GM21825 (cell line): ENCODE data around the gene SF3B1.
"Not testable (repeated sequence)": the region's sequence is repeated elsewhere in the genome, so short reads cannot be mapped to it uniquely, and the experiment has no call there.

ENCODE experiments used
- ATAC-seq: cut with Tn5 transposase; IDR thresholded peaks from one replicate; pipeline ENCODE4 v1.9.1; 2021; ENCODE audit warnings: mild to moderate bottlenecking, moderate library complexity; ENCODE audit not compliant: unreplicated experiment

SF3B1 gene

GRCh38 chr2:197383825-197384224 is 51.0 kb downstream of the SF3B1 start:
- ATAC-seq = no peak

GRCh38 chr2:197381641-197382040 is 53.2 kb downstream of the SF3B1 start:
- ATAC-seq = no peak

DNA sequence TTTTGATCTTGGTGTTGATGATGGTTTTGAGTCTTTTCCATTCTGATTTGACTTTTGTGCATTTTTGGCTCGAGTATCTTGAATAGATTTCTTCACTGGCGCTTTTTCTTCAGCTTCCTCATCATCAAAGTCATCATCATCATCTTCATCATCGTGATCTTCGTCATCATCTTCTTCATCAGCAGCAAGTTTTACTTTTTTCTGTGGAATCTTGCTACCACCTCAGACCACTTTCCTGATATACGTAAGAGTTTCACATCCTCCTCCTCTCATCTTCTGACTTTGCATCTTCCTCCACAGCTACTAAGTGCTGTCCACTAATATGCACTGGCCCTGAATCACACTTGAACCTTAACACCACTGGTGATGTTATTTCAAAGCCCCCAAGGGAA is 54.9 kb downstream of the SF3B1 start:
- ATAC-seq = not testable (repeated sequence)

DNA sequence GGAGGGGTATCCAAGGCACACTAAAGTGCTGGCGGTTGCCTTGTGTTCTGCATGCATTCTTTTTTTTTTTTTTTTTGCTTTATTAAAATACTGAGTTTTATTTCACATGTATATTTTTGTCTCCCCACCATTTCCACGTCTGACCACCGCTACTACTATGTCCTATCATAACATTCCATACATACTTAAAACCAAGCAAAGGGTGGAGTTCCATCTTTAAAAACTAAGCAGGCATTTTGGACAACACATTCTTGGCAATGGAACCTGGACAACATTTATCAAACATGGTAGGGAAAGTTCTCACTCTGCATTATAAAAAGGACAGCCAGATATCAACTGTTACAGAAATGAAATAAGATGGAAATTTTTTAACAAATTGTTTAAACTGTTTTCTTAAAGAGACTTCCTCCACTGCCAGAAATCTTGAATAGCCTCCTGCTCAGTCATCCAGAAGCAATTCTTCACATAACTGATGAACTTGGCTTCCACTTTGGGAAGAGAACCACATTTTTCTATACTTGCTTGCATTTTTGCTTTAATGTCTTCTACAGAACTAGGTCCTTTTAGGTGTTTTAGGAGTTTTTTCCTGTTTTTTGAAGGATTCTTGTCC is 55.4 kb downstream of the SF3B1 start:
- not testable (repeated sequence) for ATAC-seq

- no peak for ATAC-seq
These were observed 56.1 kb downstream of the SF3B1 start for GRCh38 chr2:197378494-197379307.

DNA sequence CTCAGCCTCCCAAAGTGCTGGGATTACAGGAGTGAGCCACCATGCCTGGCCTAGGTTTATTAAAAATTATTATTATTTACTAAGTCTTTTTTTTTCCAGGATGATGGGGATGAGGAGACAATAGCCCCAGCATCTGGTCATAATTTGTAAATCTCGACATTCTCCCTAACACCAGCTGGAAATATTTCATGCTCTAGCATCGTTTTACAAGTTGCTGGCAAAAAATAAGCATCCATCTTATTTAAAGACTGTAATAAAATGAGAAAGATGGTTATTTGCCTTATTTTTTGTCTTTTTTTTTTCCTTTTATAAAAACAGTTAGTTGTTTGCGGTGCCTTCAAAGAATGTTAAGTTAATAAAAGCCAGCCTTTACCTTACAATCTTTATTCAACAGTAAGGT is 56.7 kb downstream of the SF3B1 start:
- no peak for ATAC-seq

DNA sequence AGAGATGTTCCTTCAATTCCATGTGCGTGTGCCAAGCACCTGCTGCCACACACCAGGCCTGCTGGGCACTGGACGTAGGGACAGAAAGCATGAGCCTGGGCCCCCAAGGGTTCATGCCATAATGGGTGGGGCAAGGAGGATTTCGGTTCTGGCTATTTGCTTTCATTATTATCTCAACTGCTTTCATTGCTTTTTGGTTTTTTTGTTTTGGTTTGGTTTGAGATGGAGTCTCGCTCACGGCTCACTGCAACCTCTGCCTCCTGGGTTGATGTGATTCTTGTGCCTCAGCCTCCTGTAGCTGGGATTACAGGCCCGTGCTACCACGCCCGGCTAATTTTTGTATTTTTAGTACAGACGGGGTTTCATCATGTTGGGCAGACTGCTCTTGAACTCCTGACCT is 57.2 kb downstream of the SF3B1 start:
- ATAC-seq = no peak

GRCh38 chr2:197372592-197372991 is 62.2 kb downstream of the SF3B1 start:
- ATAC-seq = no peak

- not testable (repeated sequence) for ATAC-seq
These were observed 64.2 kb downstream of the SF3B1 start for GRCh38 chr2:197370664-197371063.

- no peak for ATAC-seq
These were observed 64.9 kb downstream of the SF3B1 start for GRCh38 chr2:197369933-197370320.

- ATAC-seq = no peak
These were observed 65.4 kb downstream of the SF3B1 start for GRCh38 chr2:197369228-197369932.

GRCh38 chr2:197368412-197368811 is 66.4 kb downstream of the SF3B1 start:
- no peak for ATAC-seq

GRCh38 chr2:197363998-197364397 is 70.8 kb downstream of the SF3B1 start:
- no peak for ATAC-seq

GRCh38 chr2:197360744-197361156 is 74.1 kb downstream of the SF3B1 start:
- ATAC-seq = peak; percentile 50

GRCh38 chr2:197359859-197360258 is 75.0 kb downstream of the SF3B1 start:
- no peak for ATAC-seq

DNA sequence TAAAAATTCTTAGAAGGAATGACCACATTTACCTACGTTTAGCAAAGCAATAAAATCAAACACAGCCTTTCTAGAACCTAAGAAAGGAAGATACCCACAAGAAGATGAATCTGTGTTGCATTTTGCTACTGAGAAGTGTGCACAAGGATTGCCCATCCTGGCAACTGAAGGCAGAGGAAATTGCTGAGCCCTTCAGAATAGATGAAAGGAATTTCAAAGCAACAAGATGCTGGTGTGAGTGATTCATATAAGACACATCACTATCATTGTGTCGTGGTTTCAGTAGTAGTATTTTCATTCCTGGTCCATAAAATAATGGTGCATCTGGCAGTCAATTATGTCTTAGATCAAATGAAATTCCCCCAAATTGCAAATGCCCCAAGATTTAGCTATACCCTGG is 75.9 kb downstream of the SF3B1 start:
- no peak for ATAC-seq

DNA sequence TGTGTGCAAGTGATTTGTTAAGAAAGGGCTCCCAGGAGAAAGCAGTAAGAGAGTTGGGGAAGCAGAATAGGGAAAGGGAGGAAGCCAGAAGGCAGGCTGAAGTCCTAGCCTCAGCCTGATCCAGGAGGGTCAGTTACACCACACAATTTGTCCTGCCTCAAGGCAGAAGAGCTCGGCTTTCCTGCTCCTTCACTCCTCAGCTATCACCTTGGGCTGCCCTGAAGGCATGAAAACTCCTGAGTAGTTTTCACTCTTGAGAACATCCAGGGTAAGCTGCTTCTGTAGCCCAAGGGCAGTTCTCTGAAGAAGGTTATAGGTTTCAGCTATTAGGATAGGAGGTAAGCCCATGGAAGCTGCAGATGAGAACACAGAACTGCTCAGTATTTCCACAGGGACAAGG is 76.8 kb downstream of the SF3B1 start:
- ATAC-seq = no peak

GRCh38 chr2:197356136-197356535 is 78.7 kb downstream of the SF3B1 start:
- no peak for ATAC-seq

- ATAC-seq = no peak
These were observed 80.7 kb downstream of the SF3B1 start for GRCh38 chr2:197354169-197354558.

DNA sequence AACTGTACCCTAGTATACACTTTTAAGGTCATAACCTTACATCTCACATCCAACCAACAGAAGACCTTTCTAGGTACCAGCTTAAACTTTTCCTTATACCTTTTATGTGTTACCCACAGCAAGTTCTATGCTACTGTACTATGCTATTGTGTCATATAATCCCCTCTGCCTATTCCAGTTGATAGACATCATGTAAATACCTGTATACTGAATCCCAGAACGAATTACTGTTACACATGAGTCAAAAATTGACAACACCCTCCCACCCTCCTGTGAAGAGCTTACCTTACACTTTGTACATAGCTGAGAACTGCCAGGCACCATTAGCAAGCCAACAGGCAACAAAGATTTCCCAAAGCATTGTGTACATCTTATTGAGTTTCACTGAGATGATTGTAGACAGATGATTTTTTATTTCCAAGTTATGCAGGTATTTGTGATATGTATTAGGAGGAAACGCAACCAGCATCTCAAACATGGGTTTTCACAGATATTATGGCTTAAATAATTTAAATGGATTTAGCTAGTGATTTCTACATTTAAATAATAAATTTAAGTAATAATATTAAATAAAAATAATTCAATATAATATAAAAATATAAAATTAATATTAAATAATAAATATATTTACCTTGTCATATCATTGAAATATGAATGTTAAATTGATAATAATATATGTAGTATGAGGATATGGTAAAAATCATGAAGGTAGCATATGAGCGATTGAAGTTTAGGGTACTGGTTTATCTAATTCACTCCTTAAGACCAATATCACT is 81.2 kb downstream of the SF3B1 start:
- ATAC-seq = no peak

- ATAC-seq = no peak
These were observed 85.1 kb downstream of the SF3B1 start for GRCh38 chr2:197349699-197350098.
